ENCODE measurements around the gene TTC7B. TPM values are rescaled to one million over a fixed set of nuclear protein-coding genes. Genes with fewer than 3 reads are reported as not detected.
"Not testable (repeated sequence)": the region's sequence is repeated elsewhere in the genome, so short reads cannot be mapped to it uniquely, and the experiment has no call there.

TTC7B gene
- total and polyA plus RNA-seq, 7 donors = 5.5 to 70.9 (median 46.8) TPM

GRCh38 chr14:90827919-90828610, 11.8 kb upstream of the TTC7B start:
- TF ChIP-seq POLR2AphosphoS5 (IDR thresholded peaks at IDR 0.05) = peak; percentile 22 to 87 (median 53)
- TF ChIP-seq EP300 (IDR thresholded peaks at IDR 0.05) = no peak
- Histone ChIP-seq H3K36me3 (no peaks in the 10 kb centered on the region), H3K4me1 (peaks cover 0 to 16% (median 8%) of the 10 kb centered on the region in 4 donors), H3K27ac (peak overlapping the region; percentile 63 to 83 (median 77)), H3K27me3 (no peaks in the 10 kb centered on the region), H3K4me3 (peak overlapping the region; percentile 23 to 46 (median 40)), H3K9me3 (peaks cover 0 to 3% (median under 1%) of the 10 kb centered on the region in 4 donors)
- intact Hi-C loops (cut with DNase I) = no loop called here
- 2 to 4% methylated on average over 42 of the region's 42 CpGs for WGBS, 2 donors
- DNase-seq = peak; percentile 96

DNA sequence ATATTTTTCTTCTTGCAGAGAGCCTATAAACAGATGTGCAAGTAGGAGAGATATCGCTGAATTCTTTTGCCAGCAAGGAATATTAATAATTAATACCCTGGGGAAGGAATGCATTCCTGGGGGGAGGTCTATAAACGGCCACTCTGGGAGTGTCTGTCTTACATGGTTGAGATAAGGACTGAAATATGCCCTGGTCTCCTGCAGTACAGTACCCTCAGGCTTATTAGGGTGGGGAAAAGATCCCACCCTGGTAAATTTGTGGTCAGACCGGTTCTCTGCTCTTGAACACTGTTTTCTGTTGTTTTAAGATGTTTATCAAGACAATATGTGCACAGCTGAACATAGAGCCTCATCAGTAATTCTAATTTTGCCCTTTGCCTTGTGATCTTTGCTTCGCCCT, 7.3 kb upstream of the TTC7B start:
- H3K9me3 ChIP-seq; intact Hi-C loops (cut with DNase I); H3K4me3 ChIP-seq; H3K36me3 ChIP-seq; H3K27me3 ChIP-seq; H3K27ac ChIP-seq; DNase-seq; H3K4me1 ChIP-seq: not testable (repeated sequence)
- WGBS, 2 donors = 68 to 81% methylated on average over 4 of the region's 4 CpGs

DNA sequence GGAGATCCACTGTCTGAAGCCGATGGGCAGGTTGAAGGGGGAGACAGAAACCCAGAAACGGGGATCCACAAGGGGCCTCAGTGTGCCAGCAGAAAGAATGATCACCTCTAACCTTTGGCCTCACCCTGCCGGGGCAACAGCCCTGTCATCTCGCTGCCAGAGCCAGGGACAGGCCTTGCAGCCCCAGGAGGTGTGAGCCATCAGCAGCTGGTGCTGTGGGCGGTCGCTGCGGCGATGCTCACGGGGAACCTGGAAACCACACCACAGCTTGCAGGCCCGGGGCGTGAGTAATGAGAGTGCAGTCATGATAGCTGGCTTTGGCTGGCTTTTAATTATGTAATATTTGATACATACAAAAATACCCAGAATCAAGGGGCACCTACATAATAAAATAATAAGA, 4.7 kb upstream of the TTC7B start:
- no peak overlapping the region for H3K4me3 ChIP-seq
- peaks cover 0 to 3% (median under 1%) of the 10 kb centered on the region in 4 donors for H3K9me3 ChIP-seq
- peaks cover 0 to 5% (median 2%) of the 10 kb centered on the region in 4 donors for H3K4me1 ChIP-seq
- H3K27ac ChIP-seq = no peak overlapping the region
- 54 to 76% methylated on average over 11 of the region's 11 CpGs for WGBS, 2 donors
- H3K36me3 ChIP-seq = no peaks in the 10 kb centered on the region
- intact Hi-C loops (cut with DNase I) = no loop called here
- DNase-seq = no peak
- no peak for TF ChIP-seq POLR2AphosphoS5 (IDR thresholded peaks at IDR 0.05)
- no peak for TF ChIP-seq POLR2A (IDR thresholded peaks at IDR 0.05)
- no peak for TF ChIP-seq EP300 (IDR thresholded peaks at IDR 0.05)
- no peak for TF ChIP-seq CTCF (IDR thresholded peaks at IDR 0.05)
- H3K27me3 ChIP-seq = no peaks in the 10 kb centered on the region

GRCh38 chr14:90819734-90820393, 3.6 kb upstream of the TTC7B start:
- Histone ChIP-seq H3K4me1 (peaks cover 0 to 13% (median 8%) of the 10 kb centered on the region in 4 donors), H3K27me3 (no peaks in the 10 kb centered on the region), H3K27ac (no peak overlapping the region), H3K4me3 (no peak overlapping the region), H3K9me3 (peaks cover 0 to 3% (median under 1%) of the 10 kb centered on the region in 4 donors), H3K36me3 (no peaks in the 10 kb centered on the region)
- intact Hi-C loops (cut with DNase I) = loop anchor here (5.0 kb wide), 2 partner anchors 418 to 438 kb away; no protein-coding TSS in a partner anchor
- TF ChIP-seq POLR2AphosphoS5 (IDR thresholded peaks at IDR 0.05) = no peak
- no peak for TF ChIP-seq EP300 (IDR thresholded peaks at IDR 0.05)
- TF ChIP-seq POLR2A (IDR thresholded peaks at IDR 0.05) = no peak
- no peak for TF ChIP-seq CTCF (IDR thresholded peaks at IDR 0.05)
- no peak for DNase-seq
- whole genome bisulfite sequencing, 2 donors = 50 to 80% methylated on average over 5 of the region's 5 CpGs

- WGBS, 2 donors = 88 to 90% methylated on average over 3 of the region's 3 CpGs
- no peak for DNase-seq
- no peak for TF ChIP-seq POLR2A (IDR thresholded peaks at IDR 0.05)
- no peak for TF ChIP-seq EP300 (IDR thresholded peaks at IDR 0.05)
- no peak for TF ChIP-seq POLR2AphosphoS5 (IDR thresholded peaks at IDR 0.05)
- no peak for TF ChIP-seq CTCF (IDR thresholded peaks at IDR 0.05)
- Histone ChIP-seq H3K9me3 (peaks cover 0 to 3% (median under 1%) of the 10 kb centered on the region in 4 donors), H3K36me3 (no peaks in the 10 kb centered on the region), H3K4me1 (peaks cover 0 to 20% (median 17%) of the 10 kb centered on the region in 4 donors), H3K27ac (no peak overlapping the region), H3K27me3 (no peaks in the 10 kb centered on the region), H3K4me3 (no peak overlapping the region)
- intact Hi-C loops (cut with DNase I) = loop anchor here (5.0 kb wide), 2 partner anchors 416 to 436 kb away; no protein-coding TSS in a partner anchor
These were observed 2.5 kb upstream of the TTC7B start for GRCh38 chr14:90818715-90819114.
